HEK293 (cell line): Measurements from ENCODE around the gene ATP13A3.

Source experiments
- CTCF ChIP-seq: fragments of 450-650 bp; formaldehyde crosslinking; IDR thresholded peaks from 2 replicates; pipeline ENCODE4 v1.5.1; 2016; ENCODE audit warnings: missing biosample characterization, missing genetic modification characterization
- REST ChIP-seq: fragments of 450-650 bp; formaldehyde crosslinking; IDR thresholded peaks from 2 replicates; pipeline ENCODE4 v1.5.1; 2016; ENCODE audit warnings: missing biosample characterization, missing genetic modification characterization
- YY1 ChIP-seq: fragments of 450-650 bp; formaldehyde crosslinking; IDR thresholded peaks from 2 replicates; pipeline ENCODE4 v1.5.1; 2018; ENCODE audit warnings: missing biosample characterization, missing genetic modification characterization
- ZBTB7A ChIP-seq: fragments of 450-650 bp; formaldehyde crosslinking; IDR thresholded peaks from 2 replicates; pipeline ENCODE4 v1.5.1; 2016; ENCODE audit warnings: low read depth, missing biosample characterization, missing genetic modification characterization
- ZNF274 ChIP-seq, 2 experiments: fragments of 200-500 bp in 1 of 2; fragments of 450-650 bp in 1 of 2; sonication (Bioruptor generic) in 1 of 2; formaldehyde crosslinking in 1 of 2; IDR thresholded peaks; 2 replicates each; pipeline versions ENCODE4 v1.5.1 to v1.6.1; 2014 to 2016; ENCODE audit warnings: borderline replicate concordance in 1 of 2, inconsistent platforms in 1 of 2, low read length in 1 of 2, missing biosample characterization in 1 of 2, missing genetic modification characterization in 1 of 2

GRCh38 chr3:194483850-194484249 lies 3.0 kb downstream of the ATP13A3 start:
- TF ChIP-seq REST (tag by site-specific recombination) (no peak), YY1 (tag by site-specific recombination) (no peak), CTCF (tag by site-specific recombination) (no peak), ZNF274 (IDR thresholded peaks at IDR 0.05; ENCODE audit: low read length) (no peak), ZNF274 (tag by site-specific recombination; IDR thresholded peaks at IDR 0.05; ENCODE audit: borderline replicate concordance) (no peak), ZBTB7A (tag by site-specific recombination) (no peak)
